HepG2 (cell line): Measurements from ENCODE around the gene MLLT10. TPM values are rescaled to one million over a fixed set of nuclear protein-coding genes. Genes with fewer than 3 reads are reported as not detected.

Experiments used
- ARID5B ChIP-seq: IDR thresholded peaks from 2 replicates; pipeline ENCODE4 v1.4.0; 2020; ENCODE audit warnings: mild to moderate bottlenecking, missing genetic modification reagents
- ARNT ChIP-seq: fragments of 450-650 bp; IDR thresholded peaks from 2 replicates; pipeline ENCODE4 v1.6.1; 2017
- ATF2 ChIP-seq: sonication (generic); formaldehyde crosslinking; IDR thresholded peaks from 2 replicates; pipeline ENCODE4 v1.4.0; 2020; ENCODE audit warnings: missing genetic modification reagents
- BHLHE40 ChIP-seq: IDR thresholded peaks from 2 replicates; pipeline ENCODE4 v1.6.1; 2011; ENCODE audit warnings: low read length, improper control_type of control experiment
- ETV5 ChIP-seq: IDR thresholded peaks from 2 replicates; pipeline ENCODE4 v1.6.1; 2018; ENCODE audit warnings: missing biosample characterization, missing genetic modification reagents, inconsistent platforms, borderline replicate concordance
- ETV6 ChIP-seq: sonication (generic); formaldehyde crosslinking; conservative IDR thresholded peaks from 2 replicates; pipeline ENCODE4 v1.4.0; 2020; ENCODE audit warnings: missing genetic modification reagents
- FOXO1 ChIP-seq: sonication (generic); formaldehyde crosslinking; IDR thresholded peaks from 2 replicates; pipeline ENCODE4 v1.4.0; 2020; ENCODE audit warnings: missing genetic modification reagents
- GLMP ChIP-seq: sonication (generic); formaldehyde crosslinking; IDR thresholded peaks from 2 replicates; pipeline ENCODE4 v1.9.0; 2021; ENCODE audit warnings: missing genetic modification reagents, mild to moderate bottlenecking, borderline replicate concordance
- HNRNPLL ChIP-seq: fragments of 200-400 bp; formaldehyde crosslinking; IDR thresholded peaks from 2 replicates; pipeline ENCODE4 v1.6.1; 2017; ENCODE audit warnings: mild to moderate bottlenecking, low read depth, low read length; ENCODE audit not compliant: poor library complexity, severe bottlenecking
- KLF9 ChIP-seq: IDR thresholded peaks from 2 replicates; pipeline ENCODE4 v1.6.1; 2016; ENCODE audit warnings: low read depth
- LBX2 ChIP-seq: sonication (generic); formaldehyde crosslinking; IDR thresholded peaks from 2 replicates; pipeline ENCODE4 v1.5.0; 2020; ENCODE audit warnings: missing genetic modification reagents, mild to moderate bottlenecking, borderline replicate concordance
- MED1 ChIP-seq: sonication (generic); formaldehyde crosslinking; IDR thresholded peaks from 2 replicates; pipeline ENCODE4 v1.4.0; 2020; ENCODE audit warnings: missing genetic modification reagents
- TARDBP ChIP-seq: sonication (generic); formaldehyde crosslinking; IDR thresholded peaks from 2 replicates; pipeline ENCODE4 v1.8.0; 2022; ENCODE audit warnings: mild to moderate bottlenecking, missing genetic modification reagents
- YEATS4 ChIP-seq: sonication (generic); formaldehyde crosslinking; IDR thresholded peaks from 2 replicates; pipeline ENCODE4 v1.4.0; 2020; ENCODE audit warnings: missing genetic modification reagents, borderline replicate concordance
- ZNF225 ChIP-seq: sonication (generic); formaldehyde crosslinking; IDR thresholded peaks from 2 replicates; pipeline ENCODE4 v1.4.0; 2020; ENCODE audit warnings: mild to moderate bottlenecking, missing genetic modification reagents
- ZNF616 ChIP-seq: sonication (generic); formaldehyde crosslinking; IDR thresholded peaks from 2 replicates; pipeline ENCODE4 v1.5.0; 2020; ENCODE audit warnings: low read depth, mild to moderate bottlenecking, missing genetic modification reagents
- ZNF644 ChIP-seq: IDR thresholded peaks from 2 replicates; pipeline ENCODE4 v1.6.1; 2016; ENCODE audit warnings: low read depth
- ZNF776 ChIP-seq: sonication (generic); formaldehyde crosslinking; IDR thresholded peaks from 2 replicates; pipeline ENCODE4 v1.4.0; 2020; ENCODE audit warnings: mild to moderate bottlenecking, missing genetic modification reagents
- polyA plus RNA-seq, 8 experiments: library from polyadenylated mRNA; depleted of rRNA in 3 of 8; stranded (reverse) in 7 of 8; unstranded in 1 of 8; fragments of >200 nt; fragmentation: Illumina TruSeq in 4 of 8; extraction: Trizol in 4 of 8; gene quantifications; 2 replicates each; pipeline versions ENCODE4 v1.2.1 to v1.2.3, GENCODE V29; 2011 to 2016; ENCODE audit warnings: low read depth in 4 of 8, missing spikeins in 1 of 8, mixed read lengths in 1 of 8; ENCODE audit not compliant: insufficient read depth in 1 of 8
- total RNA-seq, 5 experiments: library from RNA; depleted of rRNA; stranded (reverse); fragments of >200 nt; fragmentation: Illumina TruSeq; extraction: Trizol; gene quantifications; 2 replicates each; pipeline ENCODE4 v1.2.3, GENCODE V29; 2016; ENCODE audit warnings: low read depth in 1 of 5
- TF ChIP-seq, protein P1 (sequence below): sonication (generic); formaldehyde crosslinking; conservative IDR thresholded peaks from 2 replicates; pipeline ENCODE4 v1.4.0; 2020; ENCODE audit warnings: missing genetic modification reagents
- TF ChIP-seq, protein P2 (sequence below): sonication (generic); formaldehyde crosslinking; IDR thresholded peaks from 2 replicates; pipeline ENCODE4 v1.9.0; 2021; ENCODE audit warnings: missing genetic modification reagents, borderline replicate concordance

Gene MLLT10
- total and polyA plus RNA-seq, 2 of the 13 experiments (the other 11 are each of a cell fraction or from before 2014, with no cell fraction given) = 51.3 to 84.1 TPM

- peak; percentile 59; the same call in 1 of the 2 replicates for TF ChIP-seq LBX2
- no peak for TF ChIP-seq GLMP (CRISPR knock-in tag)
- TF ChIP-seq, protein P1, sequence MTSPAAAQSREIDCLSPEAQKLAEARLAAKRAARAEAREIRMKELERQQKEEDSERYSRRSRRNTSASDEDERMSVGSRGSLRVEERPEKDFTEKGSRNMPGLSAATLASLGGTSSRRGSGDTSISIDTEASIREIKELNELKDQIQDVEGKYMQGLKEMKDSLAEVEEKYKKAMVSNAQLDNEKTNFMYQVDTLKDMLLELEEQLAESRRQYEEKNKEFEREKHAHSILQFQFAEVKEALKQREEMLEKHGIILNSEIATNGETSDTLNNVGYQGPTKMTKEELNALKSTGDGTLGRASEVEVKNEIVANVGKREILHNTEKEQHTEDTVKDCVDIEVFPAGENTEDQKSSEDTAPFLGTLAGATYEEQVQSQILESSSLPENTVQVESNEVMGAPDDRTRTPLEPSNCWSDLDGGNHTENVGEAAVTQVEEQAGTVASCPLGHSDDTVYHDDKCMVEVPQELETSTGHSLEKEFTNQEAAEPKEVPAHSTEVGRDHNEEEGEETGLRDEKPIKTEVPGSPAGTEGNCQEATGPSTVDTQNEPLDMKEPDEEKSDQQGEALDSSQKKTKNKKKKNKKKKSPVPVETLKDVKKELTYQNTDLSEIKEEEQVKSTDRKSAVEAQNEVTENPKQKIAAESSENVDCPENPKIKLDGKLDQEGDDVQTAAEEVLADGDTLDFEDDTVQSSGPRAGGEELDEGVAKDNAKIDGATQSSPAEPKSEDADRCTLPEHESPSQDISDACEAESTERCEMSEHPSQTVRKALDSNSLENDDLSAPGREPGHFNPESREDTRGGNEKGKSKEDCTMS (CRISPR knock-in tag) = no peak
- TF ChIP-seq MED1 (CRISPR knock-in tag) = peak; percentile 97
- no peak; the same call in 1 of the 2 replicates for TF ChIP-seq ZNF225 (CRISPR knock-in tag)
- no peak; the same call in 1 of the 2 replicates for TF ChIP-seq ZNF776 (CRISPR knock-in tag)
- TF ChIP-seq, protein P2, sequence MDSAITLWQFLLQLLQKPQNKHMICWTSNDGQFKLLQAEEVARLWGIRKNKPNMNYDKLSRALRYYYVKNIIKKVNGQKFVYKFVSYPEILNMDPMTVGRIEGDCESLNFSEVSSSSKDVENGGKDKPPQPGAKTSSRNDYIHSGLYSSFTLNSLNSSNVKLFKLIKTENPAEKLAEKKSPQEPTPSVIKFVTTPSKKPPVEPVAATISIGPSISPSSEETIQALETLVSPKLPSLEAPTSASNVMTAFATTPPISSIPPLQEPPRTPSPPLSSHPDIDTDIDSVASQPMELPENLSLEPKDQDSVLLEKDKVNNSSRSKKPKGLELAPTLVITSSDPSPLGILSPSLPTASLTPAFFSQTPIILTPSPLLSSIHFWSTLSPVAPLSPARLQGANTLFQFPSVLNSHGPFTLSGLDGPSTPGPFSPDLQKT (CRISPR knock-in tag) = no peak
- no peak for TF ChIP-seq ZNF644 (CRISPR knock-in tag)
- TF ChIP-seq ZNF616 (CRISPR knock-in tag) = peak; percentile 80
- TF ChIP-seq ARID5B (CRISPR knock-in tag) = peak; percentile 92
- peak; percentile 89 for TF ChIP-seq ATF2 (CRISPR knock-in tag)
- TF ChIP-seq FOXO1 (CRISPR knock-in tag) = peak; percentile 91
- peak; percentile 90 for TF ChIP-seq ETV5
- TF ChIP-seq YEATS4 (CRISPR knock-in tag) = peak; percentile 98
- TF ChIP-seq ETV6 (CRISPR knock-in tag) = peak; percentile 70
- no peak for TF ChIP-seq ARNT
- TF ChIP-seq TARDBP (CRISPR knock-in tag) = peak; percentile 97
- TF ChIP-seq KLF9 = no peak
- peak; percentile 67 for TF ChIP-seq HNRNPLL
- peak; percentile 85 for TF ChIP-seq BHLHE40
Observed at GRCh38 chr10:21495752-21496342, 38.2 kb upstream of the MLLT10 start (continued).
